ENCODE measurements around the gene HAL.

Gene HAL

GRCh38 chr12:95996034-95996658, at the start of gene HAL:
Gene HAL, minus strand, starts transcription at chr12:95996344. Its CDS starts 434 bp downstream, at chr12:95995910.
- DNase-seq = no peak

- DNase-seq = peak in 1 of 2 donors; percentile 20
These were observed 49.4 kb upstream of the HAL start for GRCh38 chr12:96045566-96045965.

GRCh38 chr12:96044943-96045290, 48.8 kb upstream of the HAL start:
- no peak for DNase-seq

- DNase-seq = no peak
These were observed 48.1 kb upstream of the HAL start for GRCh38 chr12:96044017-96044942.

- no peak for DNase-seq
These were observed 45.0 kb upstream of the HAL start for GRCh38 chr12:96041181-96041580.

GRCh38 chr12:96040305-96041133, 44.4 kb upstream of the HAL start:
- no peak for DNase-seq

- no peak for DNase-seq
These were observed 43.4 kb upstream of the HAL start for GRCh38 chr12:96039516-96039915.

- DNase-seq = no peak
These were observed 40.8 kb upstream of the HAL start for GRCh38 chr12:96036765-96037455.

GRCh38 chr12:96035283-96036236, 39.4 kb upstream of the HAL start, which contains the start of gene LTA4H:
Gene LTA4H, minus strand, starts transcription at chr12:96035587. Its CDS starts 68 bp downstream, at chr12:96035519.
- peak; percentile 97 to 98 for DNase-seq

GRCh38 chr12:96034621-96035282, 38.6 kb upstream of the HAL start:
- peak in 1 of 2 donors; percentile 3 for DNase-seq

GRCh38 chr12:96033549-96034389, 37.6 kb upstream of the HAL start:
- DNase-seq = no peak

GRCh38 chr12:96029826-96030225, 33.7 kb upstream of the HAL start:
- DNase-seq = no peak

- no peak for DNase-seq
These were observed 32.4 kb upstream of the HAL start for GRCh38 chr12:96028538-96028937.

GRCh38 chr12:96026331-96026730, 30.2 kb upstream of the HAL start:
- no peak for DNase-seq

GRCh38 chr12:96025518-96025917, 29.4 kb upstream of the HAL start:
- no peak for DNase-seq

GRCh38 chr12:96020314-96021003, 24.3 kb upstream of the HAL start:
- no peak for DNase-seq

GRCh38 chr12:96015672-96016071, 19.5 kb upstream of the HAL start:
- DNase-seq = no peak

- no peak for DNase-seq
These were observed 18.9 kb upstream of the HAL start for GRCh38 chr12:96014943-96015599.

- DNase-seq = no peak
These were observed 11.6 kb upstream of the HAL start for GRCh38 chr12:96007729-96008128.
